GM18498 (cell line): ENCODE results near the gene AP4B1.
A peak's percentile ranks its signal among the peaks of the same experiment; 100 is the strongest.
"Not testable (repeated sequence)": the region's sequence is repeated elsewhere in the genome, so short reads cannot be mapped to it uniquely, and the experiment has no call there.

Source experiments
- ATAC-seq: cut with Tn5 transposase; IDR thresholded peaks from one replicate; pipeline ENCODE4 v1.9.1; 2021; ENCODE audit warnings: mild to moderate bottlenecking, moderate library complexity; ENCODE audit not compliant: unreplicated experiment

AP4B1 gene

GRCh38 chr1:113904674-113905434 is at the start of gene AP4B1, which contains the start of gene DCLRE1B:
AP4B1 (minus strand) TSS chr1:113904799; CDS start chr1:113904717, 82 bp downstream.
DCLRE1B (plus strand) TSS chr1:113905326; CDS start chr1:113905587, 261 bp downstream.
- peak; percentile 90 for ATAC-seq

DNA sequence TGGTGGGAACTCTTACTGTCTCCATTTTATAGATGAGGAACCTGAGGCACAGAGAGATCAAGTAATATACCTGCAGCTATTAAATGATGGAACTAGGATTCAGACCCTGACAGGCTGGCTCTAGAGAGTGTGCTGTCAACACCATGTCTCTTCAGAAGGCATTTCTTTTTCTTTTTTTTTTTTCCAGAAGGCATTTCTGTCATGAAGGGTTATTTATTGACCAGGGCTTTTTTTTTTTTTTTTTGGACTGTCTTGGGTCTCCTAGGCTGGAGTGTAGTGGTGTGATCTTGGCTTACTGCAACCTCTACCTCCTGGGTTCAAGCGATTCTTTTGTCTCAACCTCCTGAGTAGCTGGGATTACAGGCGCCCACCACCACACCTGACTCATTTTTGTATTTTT is 47.1 kb upstream of the AP4B1 start:
- ATAC-seq, result no peak

DNA sequence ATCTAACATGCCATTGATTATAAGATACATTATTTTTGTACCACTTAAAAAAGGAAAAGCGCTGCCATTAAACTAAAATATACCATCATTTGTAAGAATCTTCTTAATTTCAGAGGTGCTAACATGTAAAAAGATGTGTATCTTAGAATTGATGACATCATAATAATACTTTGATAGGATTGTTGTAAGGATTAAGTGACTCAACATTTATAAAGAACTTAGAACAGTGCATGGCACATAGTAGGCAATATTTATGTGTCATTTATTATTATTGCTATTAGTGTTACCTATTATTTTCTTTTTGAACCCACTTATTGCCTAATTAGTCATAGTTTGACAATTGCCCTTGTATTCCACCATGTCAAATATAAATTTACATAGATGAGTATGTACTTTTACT is 46.3 kb upstream of the AP4B1 start:
- ATAC-seq, result no peak

- ATAC-seq, result no peak
Measured at GRCh38 chr1:113949007-113949406, 44.4 kb upstream of the AP4B1 start.

DNA sequence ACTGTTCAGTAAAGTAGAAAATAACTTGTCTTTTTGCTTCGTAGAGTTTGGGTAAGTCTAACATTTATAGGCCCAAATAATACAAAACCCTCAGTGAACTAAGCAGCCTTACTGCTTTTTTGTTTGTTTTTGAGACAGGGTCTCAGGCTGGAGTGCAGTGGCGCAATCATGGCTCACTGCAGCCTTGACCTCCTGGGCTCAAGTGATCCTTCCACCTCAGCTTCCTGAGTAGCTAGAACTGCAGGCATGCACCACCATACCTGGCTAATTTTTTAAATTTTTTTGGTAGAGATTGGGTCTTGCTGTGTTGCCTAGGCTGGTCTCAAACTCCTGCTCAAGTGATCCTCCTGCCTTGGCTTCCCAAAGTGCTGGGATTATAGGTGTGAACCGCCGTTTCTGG is 43.6 kb upstream of the AP4B1 start:
- not testable (repeated sequence) for ATAC-seq

DNA sequence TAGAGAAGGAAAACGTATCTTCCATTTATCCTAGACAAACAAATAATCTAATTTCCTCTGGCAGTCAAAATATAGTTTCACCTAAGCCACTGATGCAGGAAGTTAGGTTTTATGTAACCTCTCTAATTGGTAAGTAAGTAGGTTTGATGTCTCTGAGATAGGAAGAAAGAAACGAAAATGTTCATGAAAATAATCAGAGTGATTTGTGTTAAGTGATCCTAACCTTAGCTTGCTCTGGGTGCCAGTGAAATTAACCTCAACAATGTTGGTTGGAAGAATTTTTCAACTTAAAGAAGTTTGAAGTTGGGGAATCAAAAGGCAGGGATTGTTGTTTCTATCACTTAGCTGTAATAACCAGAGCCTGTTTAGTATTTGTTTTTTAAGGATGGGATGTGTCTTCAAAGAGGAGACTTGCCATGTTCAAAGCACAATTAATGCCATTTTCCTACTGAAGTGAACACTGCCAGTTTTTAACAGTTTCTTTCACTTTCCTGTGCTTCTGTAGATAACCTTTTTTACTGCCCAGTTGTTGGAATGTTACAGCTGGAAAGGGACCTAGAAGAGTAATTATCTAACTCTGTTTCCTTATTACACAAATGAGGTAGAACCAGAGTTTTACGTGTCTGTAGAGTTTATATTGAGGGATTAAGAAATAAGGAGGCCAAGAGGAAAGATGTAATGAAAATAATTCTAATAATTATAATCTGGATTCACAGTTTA is 42.9 kb upstream of the AP4B1 start:
- no peak for ATAC-seq

DNA sequence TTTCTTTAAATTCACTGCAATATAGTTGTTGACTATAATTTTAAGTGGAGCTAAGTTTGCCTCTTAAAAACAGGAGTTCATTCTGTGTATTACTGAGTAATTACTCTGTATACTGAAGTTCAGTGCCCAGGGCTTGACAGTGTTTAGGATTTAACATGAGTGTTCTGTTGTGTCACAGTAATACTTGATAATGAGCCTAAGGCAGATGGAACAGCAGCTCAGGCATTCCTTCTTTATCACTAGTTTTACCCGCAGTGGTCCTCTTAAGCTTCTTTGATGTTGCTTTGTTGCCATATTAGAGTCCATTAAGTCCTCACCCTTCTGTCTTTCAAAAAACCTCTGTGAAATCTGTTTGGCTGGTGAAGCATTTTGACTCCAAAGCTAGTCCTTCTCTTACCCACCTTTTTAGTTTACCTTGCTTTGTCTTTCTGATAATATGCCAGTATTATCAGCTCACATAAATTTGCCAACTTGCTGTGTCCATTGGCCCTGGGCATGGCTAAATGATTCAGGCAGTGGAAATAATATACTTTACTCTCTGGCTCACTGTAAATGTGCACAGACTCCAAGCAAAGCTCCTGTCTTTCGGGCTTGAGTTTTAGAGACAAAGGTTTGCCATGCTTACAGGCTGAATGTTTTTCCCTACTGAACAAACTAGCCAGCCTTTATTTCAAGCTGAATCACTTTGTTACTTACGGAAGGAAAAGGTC is 42.2 kb upstream of the AP4B1 start:
- ATAC-seq, result no peak

GRCh38 chr1:113946112-113946511 is 41.5 kb upstream of the AP4B1 start:
- no peak for ATAC-seq

DNA sequence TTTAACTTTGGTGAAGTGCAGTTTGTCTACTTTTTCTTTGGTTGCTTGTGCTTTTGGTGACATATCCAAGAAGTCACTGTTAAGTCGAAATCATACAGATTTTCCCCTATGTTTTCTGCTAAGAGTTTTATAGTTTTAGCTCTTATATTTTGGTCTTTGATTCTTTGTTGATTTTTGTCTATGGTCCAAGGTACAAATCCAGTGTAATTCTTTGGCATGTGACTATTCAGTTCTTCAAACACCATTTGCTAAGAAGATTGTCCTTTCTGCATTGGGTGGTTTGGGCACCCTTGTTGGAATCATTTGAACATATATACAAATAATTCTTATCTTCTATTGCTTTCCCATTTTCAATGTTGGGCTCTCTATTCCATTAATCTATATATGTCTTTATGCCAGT is 40.7 kb upstream of the AP4B1 start:
- no peak for ATAC-seq

GRCh38 chr1:113943028-113943811 is 38.6 kb upstream of the AP4B1 start:
- ATAC-seq, result no peak

GRCh38 chr1:113942527-113942926 is 37.9 kb upstream of the AP4B1 start:
- no peak for ATAC-seq

- ATAC-seq, result no peak
Measured at GRCh38 chr1:113941245-113941559, 36.6 kb upstream of the AP4B1 start.

- no peak for ATAC-seq
Measured at GRCh38 chr1:113940365-113941244, 36.0 kb upstream of the AP4B1 start.

GRCh38 chr1:113938192-113938591 is 33.6 kb upstream of the AP4B1 start:
- no peak for ATAC-seq

GRCh38 chr1:113937146-113937545 is 32.5 kb upstream of the AP4B1 start:
- no peak for ATAC-seq

GRCh38 chr1:113935970-113936369 is 31.4 kb upstream of the AP4B1 start:
- no peak for ATAC-seq

GRCh38 chr1:113935176-113935575 is 30.6 kb upstream of the AP4B1 start:
- ATAC-seq, result no peak

DNA sequence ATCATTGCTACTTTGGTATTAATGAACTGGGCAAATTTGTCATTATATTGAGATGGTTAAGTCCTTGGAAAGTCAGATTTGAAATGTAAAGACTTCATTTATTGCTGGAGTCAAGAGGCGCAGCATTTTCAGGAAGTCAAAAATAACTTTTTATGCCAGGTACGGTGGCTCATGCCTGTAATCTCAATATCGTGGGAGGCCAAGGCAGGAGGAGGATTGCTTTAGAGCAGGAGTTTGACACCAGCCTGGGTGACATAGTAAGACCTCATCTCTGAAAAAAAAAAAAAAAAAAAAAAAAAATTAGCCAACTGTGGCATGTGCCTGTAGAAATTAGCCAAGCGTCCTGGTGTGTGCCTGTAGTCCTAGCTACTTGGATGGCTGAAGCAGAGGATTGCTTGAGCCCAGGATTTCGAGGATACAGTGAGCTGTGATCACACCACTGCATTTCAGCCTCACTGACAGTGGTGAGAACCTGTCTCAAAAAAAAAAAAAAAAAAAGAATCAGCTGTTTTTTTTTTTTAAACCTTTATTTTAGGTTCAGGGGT is 30.0 kb upstream of the AP4B1 start:
- no peak for ATAC-seq

DNA sequence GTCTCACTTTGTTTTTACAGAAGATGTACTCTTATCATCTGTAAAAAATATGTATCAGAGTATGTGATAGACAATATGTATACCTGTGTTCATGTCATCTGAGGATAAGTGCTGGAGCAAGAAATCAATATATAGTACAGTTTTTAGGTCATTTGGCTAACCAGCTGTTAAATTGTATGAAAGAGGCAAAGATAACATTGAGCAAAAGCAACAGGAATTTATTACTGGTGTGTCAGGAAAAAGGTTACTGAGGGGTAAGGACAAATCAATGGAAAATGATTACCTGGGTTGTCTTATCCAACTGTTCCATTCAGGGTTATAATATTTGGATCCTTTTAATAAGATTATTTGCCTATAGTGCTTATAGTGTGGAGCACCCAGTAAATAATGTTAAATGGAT is 29.4 kb upstream of the AP4B1 start:
- no peak for ATAC-seq

DNA sequence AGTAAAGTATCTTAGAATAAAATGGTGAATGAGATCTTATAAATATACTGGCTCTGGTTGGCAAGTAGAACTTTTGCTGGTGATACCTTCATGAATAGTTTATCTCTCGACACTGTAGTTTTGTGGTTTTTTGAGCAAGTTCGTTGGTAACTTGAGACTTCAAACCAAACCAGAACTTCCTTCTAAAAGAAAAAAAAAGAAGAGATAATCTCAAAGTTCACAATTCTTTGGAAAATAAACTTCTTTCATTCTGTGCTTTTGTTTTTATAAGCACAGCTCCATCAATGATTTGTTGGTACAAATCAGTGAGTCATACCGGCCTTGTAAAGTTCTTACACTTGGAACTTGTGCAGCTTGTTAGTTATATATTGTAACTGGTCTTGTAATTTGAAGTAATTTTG is 26.9 kb upstream of the AP4B1 start:
- no peak for ATAC-seq
